Activated B cell treated with CpG ODN at 0.5 μM for 24 hours (primary cell): Measurements from ENCODE around the gene RGMB. TPM values are rescaled to one million over a fixed set of nuclear protein-coding genes. Genes with fewer than 3 reads are reported as not detected.

Source experiments
- ATAC-seq: fragments of 200-7000 bp; cut with Tn5 transposase; one replicate; pipeline ENCODE4 v1.10.0; 2021; ENCODE audit warnings: low read depth, mild to moderate bottlenecking, moderate library complexity
- CTCF ChIA-PET: fragments of 350-600 bp; sonication (Branson Sonifier 250); formaldehyde crosslinking; loops from one replicate; lab custom pipeline; 2021; ENCODE audit warnings: antibody characterized with exemption; lab: Charles Lee
- POLR2A ChIA-PET: fragments of 350-600 bp; sonication (Branson Sonifier 250); formaldehyde crosslinking; loops from one replicate; lab custom pipeline; 2021; ENCODE audit warnings: antibody characterized with exemption; lab: Charles Lee
- DNase-seq: peaks from one replicate; pipeline ENCODE4 v3.0.0; 2022
- H3K27ac Mint-ChIP-seq: one replicate; pipeline ENCODE4 v1.8.0; 2020; ENCODE audit warnings: mixed read lengths
- H3K27me3 Mint-ChIP-seq: one replicate; pipeline ENCODE4 v1.8.0; 2021; ENCODE audit warnings: mixed read lengths
- H3K36me3 Mint-ChIP-seq: one replicate; pipeline ENCODE4 v1.8.0; 2021; ENCODE audit warnings: low read depth, mixed read lengths
- H3K4me1 Mint-ChIP-seq: one replicate; pipeline ENCODE4 v1.8.0; 2021; ENCODE audit warnings: mixed read lengths
- H3K4me3 Mint-ChIP-seq: one replicate; pipeline ENCODE4 v1.8.0; 2020; ENCODE audit warnings: mild to moderate bottlenecking, mixed read lengths
- H3K9me3 Mint-ChIP-seq: one replicate; pipeline ENCODE4 v1.8.0; 2020; ENCODE audit warnings: mixed read lengths
- intact Hi-C: fragments of 100-400 bp; cut with micrococcal nuclease; formaldehyde crosslinking; loops from one replicate; pipeline ENCODE4 v1.15.1; 2024
- total RNA-seq: library from RNA; stranded (reverse); gene quantifications from 2 replicates; pipeline ENCODE4 v1.2.3, GENCODE V29; 2022
- TF ChIP-seq, protein P1 (sequence below): fragments of 200-600 bp; IDR thresholded peaks from one replicate; pipeline ENCODE4 v1.8.0; 2022; ENCODE audit warnings: antibody characterized with exemption, mild to moderate bottlenecking

The RGMB gene, protein sequence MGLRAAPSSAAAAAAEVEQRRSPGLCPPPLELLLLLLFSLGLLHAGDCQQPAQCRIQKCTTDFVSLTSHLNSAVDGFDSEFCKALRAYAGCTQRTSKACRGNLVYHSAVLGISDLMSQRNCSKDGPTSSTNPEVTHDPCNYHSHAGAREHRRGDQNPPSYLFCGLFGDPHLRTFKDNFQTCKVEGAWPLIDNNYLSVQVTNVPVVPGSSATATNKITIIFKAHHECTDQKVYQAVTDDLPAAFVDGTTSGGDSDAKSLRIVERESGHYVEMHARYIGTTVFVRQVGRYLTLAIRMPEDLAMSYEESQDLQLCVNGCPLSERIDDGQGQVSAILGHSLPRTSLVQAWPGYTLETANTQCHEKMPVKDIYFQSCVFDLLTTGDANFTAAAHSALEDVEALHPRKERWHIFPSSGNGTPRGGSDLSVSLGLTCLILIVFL
- 12.7 and 13.8 TPM in 2 replicates for total RNA-seq

DNA sequence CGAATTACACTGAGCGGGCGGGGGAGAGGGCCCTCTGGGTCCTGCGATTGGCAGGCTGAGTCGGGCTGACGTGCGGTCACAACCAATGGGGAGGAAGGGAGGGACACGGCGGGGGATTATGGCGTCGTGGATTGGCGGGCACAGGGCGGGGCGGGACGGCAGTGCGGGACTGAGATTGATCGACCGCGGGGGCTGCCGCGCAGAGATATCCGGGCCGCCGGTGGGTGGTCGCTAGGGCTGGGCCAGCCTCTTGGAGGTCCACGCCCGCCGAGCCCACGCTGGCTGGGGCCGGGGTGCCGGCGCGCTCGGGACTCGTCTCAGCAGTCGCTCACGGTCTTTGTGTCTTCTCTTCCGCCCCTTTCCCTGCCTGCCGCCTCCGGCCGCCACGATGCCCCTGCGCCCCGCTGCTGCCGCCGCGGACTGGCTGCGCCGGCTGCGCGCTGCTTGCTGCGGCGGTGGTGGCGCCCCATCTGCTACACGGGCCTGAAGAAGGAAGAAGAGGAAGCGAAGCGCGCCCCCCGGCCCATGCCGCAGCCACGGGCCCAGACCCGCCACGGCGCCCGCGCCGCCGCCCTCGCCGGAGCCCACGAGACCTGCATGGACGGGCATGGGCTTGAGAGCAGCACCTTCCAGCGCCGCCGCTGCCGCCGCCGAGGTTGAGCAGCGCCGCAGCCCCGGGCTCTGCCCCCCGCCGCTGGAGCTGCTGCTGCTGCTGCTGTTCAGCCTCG, at the start of gene RGMB:
TSS of gene RGMB (plus strand) at position 200 of the 728 bp plus-strand sequence. CDS start at position 608, 408 bp downstream.
- peak; percentile 89 for ATAC-seq
- POLR2A ChIA-PET, result interaction anchor here (1.2 to 3.4 kb wide), 3 partner anchors 155 to 1590 kb away, joined by 4 to 13 read pairs (median 5); partner anchors contain the start of genes CHD1 and RIOK2
- peak within 1 kb of the TSS; percentile 96 for H3K27ac Mint-ChIP-seq
- TF ChIP-seq, protein P1, sequence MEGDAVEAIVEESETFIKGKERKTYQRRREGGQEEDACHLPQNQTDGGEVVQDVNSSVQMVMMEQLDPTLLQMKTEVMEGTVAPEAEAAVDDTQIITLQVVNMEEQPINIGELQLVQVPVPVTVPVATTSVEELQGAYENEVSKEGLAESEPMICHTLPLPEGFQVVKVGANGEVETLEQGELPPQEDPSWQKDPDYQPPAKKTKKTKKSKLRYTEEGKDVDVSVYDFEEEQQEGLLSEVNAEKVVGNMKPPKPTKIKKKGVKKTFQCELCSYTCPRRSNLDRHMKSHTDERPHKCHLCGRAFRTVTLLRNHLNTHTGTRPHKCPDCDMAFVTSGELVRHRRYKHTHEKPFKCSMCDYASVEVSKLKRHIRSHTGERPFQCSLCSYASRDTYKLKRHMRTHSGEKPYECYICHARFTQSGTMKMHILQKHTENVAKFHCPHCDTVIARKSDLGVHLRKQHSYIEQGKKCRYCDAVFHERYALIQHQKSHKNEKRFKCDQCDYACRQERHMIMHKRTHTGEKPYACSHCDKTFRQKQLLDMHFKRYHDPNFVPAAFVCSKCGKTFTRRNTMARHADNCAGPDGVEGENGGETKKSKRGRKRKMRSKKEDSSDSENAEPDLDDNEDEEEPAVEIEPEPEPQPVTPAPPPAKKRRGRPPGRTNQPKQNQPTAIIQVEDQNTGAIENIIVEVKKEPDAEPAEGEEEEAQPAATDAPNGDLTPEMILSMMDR, result no peak
- H3K4me1 Mint-ChIP-seq, result peaks cover 55% of the 10 kb centered on the region
- H3K36me3 Mint-ChIP-seq, result peaks cover 8% of the 10 kb centered on the region
- no peaks in the 10 kb centered on the region for H3K9me3 Mint-ChIP-seq
- CTCF ChIA-PET, result no interaction called here
- peak within 1 kb of the TSS; percentile 96 for H3K4me3 Mint-ChIP-seq
- peak; percentile 83 for DNase-seq
- H3K27me3 Mint-ChIP-seq, result peaks cover 2% of the 10 kb centered on the region
- intact Hi-C loops, result loop anchor here (1.0 to 5.0 kb wide), 7 partner anchors 23 to 1966 kb away; partner anchors contain the start of genes CHD1, ERAP1 and RIOK2

DNA sequence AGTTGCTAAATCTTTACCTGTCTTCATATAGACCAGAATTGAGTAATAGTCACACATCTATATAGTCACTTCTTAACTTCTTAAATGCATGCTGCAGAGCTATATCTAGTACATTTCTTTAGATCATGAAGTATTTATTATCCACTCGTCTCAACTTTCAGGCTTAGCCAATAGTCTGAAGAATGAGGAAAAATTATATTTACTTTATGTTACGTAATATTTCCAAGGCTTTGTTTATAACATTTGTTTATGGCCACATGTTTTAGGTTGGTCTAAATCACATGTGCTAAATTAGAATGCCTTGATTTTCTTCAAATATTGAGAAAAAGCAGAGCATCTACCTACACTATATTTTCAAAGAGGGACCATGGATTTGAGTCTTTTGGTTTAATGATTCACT, 47.2 kb upstream of the RGMB start:
- no peak for ATAC-seq
- no peaks in the 10 kb centered on the region for H3K36me3 Mint-ChIP-seq
- H3K27me3 Mint-ChIP-seq, result peaks cover 2% of the 10 kb centered on the region
- H3K4me3 Mint-ChIP-seq, result no peak overlapping the region
- ChIA-PET POLR2A (no interaction called here), CTCF (no interaction called here)
- TF ChIP-seq, protein P1, result no peak
- no peaks in the 10 kb centered on the region for H3K9me3 Mint-ChIP-seq
- no peak for DNase-seq
- H3K27ac Mint-ChIP-seq, result no peak overlapping the region
- intact Hi-C loops, result no loop called here
- H3K4me1 Mint-ChIP-seq, result no peaks in the 10 kb centered on the region

DNA sequence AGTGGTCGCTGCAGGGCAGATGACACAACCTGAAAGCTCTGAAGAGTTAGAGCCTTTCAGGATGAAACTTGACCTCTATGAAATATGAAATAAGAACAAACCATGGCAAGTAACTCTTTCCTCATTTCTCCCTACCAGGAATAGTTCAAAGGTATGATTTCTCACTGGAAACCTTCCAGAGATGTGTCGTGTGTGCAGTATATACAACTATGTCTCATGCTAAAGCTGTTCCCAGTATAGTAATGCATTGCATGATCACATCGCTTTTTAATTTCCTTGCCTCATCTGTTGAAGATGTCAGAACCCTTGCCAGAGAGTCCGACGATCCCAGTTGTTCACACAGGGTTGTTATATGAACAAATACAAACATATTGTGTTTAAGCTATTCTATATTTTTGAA, 45.8 kb upstream of the RGMB start:
- Mint-ChIP-seq H3K4me3 (no peak overlapping the region), H3K4me1 (no peaks in the 10 kb centered on the region), H3K9me3 (no peaks in the 10 kb centered on the region), H3K27me3 (peaks cover 5% of the 10 kb centered on the region), H3K27ac (no peak overlapping the region), H3K36me3 (no peaks in the 10 kb centered on the region)
- DNase-seq, result no peak
- POLR2A ChIA-PET, result no interaction called here
- TF ChIP-seq, protein P1, result no peak
- CTCF ChIA-PET, result no interaction called here
- no peak for ATAC-seq
- intact Hi-C loops, result no loop called here

DNA sequence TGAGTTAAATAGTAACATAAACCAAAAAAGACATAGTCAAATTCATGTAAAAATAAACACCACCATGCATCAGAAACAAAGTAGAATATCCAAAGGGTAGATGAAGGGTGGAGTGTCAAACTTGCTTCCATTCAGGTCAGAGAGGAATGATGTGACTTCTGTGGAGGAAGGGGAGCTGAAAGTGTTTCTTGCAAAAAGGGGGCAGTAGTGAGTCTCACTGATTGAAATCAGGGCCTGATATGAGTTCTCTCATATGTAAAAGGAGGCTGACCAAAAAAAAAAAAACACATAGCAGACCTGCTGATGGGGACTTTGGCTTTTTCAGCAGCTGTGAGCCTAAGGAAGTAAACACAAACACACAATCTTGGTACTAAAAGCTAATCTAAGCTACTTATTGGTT, 38.8 kb upstream of the RGMB start:
- ChIA-PET POLR2A (no interaction called here), CTCF (no interaction called here)
- H3K27me3 Mint-ChIP-seq, result peaks cover 26% of the 10 kb centered on the region
- H3K4me1 Mint-ChIP-seq, result no peaks in the 10 kb centered on the region
- ATAC-seq, result no peak
- no peaks in the 10 kb centered on the region for H3K36me3 Mint-ChIP-seq
- TF ChIP-seq, protein P1, result no peak
- H3K9me3 Mint-ChIP-seq, result no peaks in the 10 kb centered on the region
- intact Hi-C loops, result no loop called here
- no peak for DNase-seq
- H3K4me3 Mint-ChIP-seq, result no peak overlapping the region
- H3K27ac Mint-ChIP-seq, result no peak overlapping the region
